NCI-H1436 treated with DMSO at 0.1 percent for 48 hours (cell line): ENCODE measurements around the gene CCR5AS.
"Not testable (repeated sequence)": the region's sequence is repeated elsewhere in the genome, so short reads cannot be mapped to it uniquely, and the experiment has no call there.

ENCODE experiments used
- DNase-seq: peaks from one replicate; lab custom pipeline; 2025; lab: John Stamatoyannopoulos, UW

CCR5AS gene

DNA sequence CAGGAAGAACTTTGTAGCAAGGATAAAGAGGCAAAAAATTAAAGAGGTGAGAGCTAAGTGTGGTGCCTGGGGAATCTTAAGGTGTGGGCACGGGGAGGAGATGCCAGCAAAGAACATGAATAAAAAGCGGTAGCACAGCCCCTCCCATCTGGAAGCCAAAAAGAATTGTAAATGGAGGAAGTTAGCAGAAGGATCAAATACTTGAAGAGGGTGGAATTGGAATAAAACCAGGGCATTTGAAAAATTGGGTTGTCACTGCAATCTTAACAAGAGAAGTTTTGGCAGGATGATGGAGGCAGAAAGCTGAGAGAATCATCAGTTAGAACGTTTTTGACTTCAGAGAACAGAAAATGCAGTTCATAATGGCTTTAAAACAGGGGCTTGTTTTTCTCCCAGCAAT, 50.6 kb downstream of the CCR5AS start:
- no peak for DNase-seq

DNA sequence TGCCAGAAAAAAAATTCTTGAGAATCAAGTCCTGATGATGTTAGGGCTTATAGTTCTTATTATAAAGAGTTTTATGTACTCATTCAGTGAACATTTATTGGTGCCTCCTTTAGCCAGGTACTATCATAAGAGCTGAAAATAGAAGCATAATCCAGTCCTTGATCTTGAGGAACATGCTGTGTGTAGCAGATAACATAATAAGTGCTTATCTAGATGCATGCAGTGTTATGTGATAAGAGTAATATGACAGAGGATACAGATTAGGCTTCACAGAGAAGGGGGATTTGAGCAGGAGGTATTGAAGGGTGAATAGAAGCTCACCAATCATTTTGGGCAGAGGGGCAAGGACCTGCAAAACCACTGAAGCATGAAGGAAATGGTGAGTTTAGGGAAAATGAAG, 51.9 kb downstream of the CCR5AS start:
- DNase-seq = no peak

GRCh38 chr3:46354478-46354877, 52.4 kb downstream of the CCR5AS start:
- no peak for DNase-seq

DNA sequence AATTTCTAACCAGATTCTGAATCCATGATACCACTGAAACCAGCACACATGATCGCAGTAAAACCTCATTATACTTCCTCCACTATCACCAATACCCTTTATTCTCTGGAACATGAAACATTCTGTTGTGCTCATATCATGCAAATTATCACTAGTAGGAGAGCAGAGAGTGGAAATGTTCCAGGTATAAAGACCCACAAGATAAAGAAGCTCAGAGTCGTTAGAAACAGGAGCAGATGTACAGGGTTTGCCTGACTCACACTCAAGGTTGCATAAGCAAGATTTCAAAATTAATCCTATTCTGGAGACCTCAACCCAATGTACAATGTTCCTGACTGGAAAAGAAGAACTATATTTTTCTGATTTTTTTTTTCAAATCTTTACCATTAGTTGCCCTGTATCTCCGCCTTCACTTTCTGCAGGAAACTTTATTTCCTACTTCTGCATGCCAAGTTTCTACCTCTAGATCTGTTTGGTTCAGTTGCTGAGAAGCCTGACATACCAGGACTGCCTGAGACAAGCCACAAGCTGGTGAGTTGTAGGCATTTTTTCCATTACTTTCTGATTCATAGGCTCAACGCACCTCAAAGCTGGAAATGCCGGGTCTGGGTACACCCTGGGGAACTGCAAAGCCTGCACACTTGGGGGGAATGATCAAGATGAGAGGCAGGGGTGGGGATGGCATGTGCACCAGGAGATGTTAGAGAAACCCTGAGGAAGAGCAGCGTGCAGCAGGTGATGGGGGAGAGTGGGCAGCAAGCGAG, 53.0 kb downstream of the CCR5AS start, which contains the start of gene CCR2:
TSS of gene CCR2 (plus strand) at position 465 of the 764 bp plus-strand sequence. CDS start 3,417 bp downstream, outside the sequence.
- DNase-seq = no peak

DNA sequence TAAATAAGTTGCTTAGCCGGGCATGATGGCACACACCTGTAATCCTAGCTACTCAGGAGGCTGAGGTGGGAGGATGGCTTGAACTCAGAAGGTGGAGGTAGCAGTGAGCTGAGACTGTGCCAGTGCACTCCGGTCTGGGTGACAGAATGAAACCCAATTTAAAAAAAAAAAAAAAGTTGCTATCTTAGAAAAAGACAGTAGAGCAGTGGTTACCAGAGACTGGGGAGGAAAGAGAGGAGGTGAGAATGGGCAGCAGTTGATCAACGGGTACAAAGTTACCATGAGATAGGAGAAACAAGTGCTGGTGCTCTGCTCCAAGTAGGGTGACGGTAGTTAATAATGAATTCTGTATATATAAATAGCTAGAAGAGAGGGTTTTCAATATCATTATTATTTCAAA, 53.8 kb downstream of the CCR5AS start:
- no peak for DNase-seq

DNA sequence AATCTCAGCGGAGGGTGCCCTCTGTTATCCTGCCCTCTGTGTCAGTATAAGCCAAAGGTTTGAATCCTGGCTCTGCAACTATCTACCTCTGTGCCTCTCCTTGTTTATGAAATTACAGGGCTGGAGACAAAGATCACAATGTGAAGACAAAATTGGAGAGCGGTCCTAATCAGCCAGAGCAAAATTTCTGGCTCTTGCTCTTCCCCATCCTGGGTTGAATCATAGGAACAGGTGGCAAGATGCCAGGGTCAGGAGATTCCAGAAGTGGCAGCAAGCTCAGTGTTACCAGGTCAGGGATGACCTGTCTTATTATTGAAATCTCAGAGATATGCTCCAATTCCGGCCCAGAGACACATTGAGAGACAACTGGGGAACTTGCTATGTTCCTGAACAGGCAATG, 55.2 kb downstream of the CCR5AS start:
- no peak for DNase-seq

DNA sequence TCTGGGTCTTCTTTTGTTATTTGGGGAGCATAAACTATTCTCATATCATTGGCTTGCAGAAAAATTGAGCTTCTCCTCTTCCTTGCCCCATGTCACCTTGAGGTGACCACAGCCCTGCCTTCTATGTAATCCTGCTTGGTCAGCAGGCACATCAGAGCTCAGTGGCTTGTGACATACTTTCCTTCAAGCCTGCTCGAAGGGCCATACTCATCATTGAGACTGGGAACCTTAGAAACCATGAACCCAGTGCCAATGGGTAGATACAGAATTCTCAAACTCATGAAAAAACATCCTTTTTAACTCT, 56.7 kb downstream of the CCR5AS start:
- DNase-seq = no peak

GRCh38 chr3:46349484-46350261, 57.2 kb downstream of the CCR5AS start:
- no peak for DNase-seq

- DNase-seq = no peak
These were observed 57.9 kb downstream of the CCR5AS start for GRCh38 chr3:46348823-46349482.

DNA sequence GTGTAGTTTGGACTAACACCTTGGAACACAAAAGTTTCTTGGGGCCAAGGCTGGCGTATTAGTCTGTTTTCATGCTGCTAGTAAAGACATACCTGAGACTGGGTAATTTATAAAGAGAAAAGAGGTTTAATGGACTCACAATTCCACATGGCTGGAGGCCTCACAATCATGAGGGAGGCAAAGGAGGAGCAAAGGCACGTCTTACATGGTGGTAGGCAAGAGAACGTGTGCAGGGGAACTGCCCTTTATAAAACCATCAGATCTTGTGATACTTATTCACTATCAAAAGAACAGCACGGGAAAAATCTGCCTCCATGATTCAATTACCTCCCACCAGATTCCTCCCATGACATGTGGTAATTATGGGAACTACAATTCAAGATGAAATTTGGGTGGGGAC, 62.4 kb downstream of the CCR5AS start:
- no peak for DNase-seq

DNA sequence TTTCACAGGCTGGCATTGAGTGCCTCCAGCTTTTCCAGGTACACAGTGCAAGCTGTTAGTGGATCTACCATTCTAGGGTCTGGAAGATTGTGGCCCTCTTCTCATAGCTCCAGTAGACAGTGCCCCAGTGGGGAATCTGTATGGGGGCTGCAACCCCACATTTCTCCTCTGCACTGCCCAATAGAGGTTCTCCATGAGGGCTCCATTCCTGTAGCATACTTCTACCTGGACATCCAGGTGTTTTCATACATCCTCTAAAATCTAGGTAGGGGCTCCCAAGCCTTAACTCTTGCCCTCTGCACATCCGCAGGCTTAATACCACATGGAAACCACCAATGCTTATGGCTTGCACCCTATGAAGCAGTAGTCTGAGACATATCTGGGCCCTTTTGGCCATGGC, 68.0 kb downstream of the CCR5AS start:
- no peak for DNase-seq

- DNase-seq = no peak
These were observed 69.0 kb downstream of the CCR5AS start for GRCh38 chr3:46337911-46338310.

DNA sequence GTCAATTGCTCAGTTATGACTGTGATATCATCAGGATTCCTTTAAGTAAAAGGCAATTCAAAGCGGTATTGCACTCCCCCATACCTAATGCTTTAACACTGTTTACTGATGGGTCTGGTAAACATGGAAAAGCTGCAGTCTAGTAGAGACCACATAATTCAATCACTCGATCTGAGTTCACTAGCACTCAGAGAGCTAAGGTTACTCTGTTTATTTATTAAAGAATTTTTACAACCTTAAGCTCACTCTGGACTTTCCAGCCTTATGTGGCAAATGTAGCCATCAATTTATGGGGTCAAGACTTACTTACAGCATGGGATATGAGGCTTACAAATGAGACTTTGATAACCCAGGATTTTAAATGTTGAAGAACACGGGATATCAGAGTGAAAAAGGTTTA, 71.3 kb downstream of the CCR5AS start:
- DNase-seq = no peak

DNA sequence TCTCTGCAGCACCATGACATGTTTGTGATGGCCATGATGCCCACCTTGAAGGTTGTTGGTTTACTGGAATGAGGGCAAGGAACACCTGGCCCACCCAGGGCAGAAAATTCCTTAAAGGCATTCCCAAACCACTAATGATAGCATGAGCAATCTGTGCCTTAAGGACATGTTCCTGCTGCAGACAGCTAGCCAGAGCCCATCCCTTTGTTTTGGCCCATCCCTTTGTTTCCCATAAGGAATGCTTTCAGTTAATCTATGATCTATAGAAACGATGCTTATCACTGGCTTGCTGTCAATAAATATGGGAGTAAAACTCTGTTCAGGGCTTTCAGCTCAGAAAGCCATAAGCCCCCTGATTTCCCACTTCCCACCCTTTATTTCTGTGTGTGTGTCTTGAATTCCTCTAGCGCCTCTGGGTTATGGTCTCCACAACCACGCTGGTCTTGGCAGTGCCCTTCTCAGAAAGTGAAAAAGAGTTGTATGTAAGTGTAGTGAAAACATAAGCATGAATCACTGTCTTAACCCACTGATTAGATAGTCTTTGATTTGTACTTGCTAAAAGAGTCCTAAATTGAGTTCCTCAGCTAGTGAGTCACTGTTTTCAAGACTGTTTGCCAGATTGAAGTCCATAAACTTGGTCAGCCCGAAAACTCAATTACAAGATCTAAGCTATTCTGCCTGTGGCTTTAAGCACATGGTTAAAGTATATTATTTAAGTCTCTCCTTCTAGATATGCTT, 72.0 kb downstream of the CCR5AS start:
- DNase-seq = no peak

- not testable (repeated sequence) for DNase-seq
These were observed 76.2 kb downstream of the CCR5AS start for GRCh38 chr3:46330676-46331075.

DNA sequence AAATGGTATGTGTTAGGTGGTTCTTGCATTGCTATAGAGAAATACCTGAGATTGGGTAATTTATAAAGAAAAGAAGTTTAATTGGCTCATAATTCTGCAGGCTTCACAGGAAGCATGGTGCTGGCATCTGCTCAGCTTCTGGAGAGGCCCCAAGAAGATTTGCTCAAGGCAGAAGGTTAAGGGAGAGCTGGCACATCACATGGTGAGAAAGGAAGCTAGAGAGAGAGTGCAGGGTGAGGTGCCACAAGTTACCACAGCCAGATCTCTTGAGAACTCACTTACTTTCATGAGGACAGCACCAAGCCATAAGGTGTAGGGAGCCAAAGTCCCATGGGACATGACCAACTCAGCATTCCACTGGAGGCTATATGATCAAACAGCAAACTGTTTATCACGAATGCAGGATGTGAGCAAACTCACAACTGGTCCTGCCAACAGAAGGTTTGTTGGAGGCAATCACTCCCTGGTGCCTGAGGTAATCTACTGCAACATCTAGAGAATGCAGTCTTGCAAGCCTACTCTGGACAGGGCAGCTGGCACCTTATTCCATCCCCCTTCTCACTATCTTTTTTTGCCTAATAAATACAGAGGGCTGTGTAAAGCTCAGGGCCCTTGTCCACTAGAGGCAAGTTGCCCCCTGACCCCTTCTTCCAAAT, 81.1 kb downstream of the CCR5AS start:
- no peak for DNase-seq

- no peak for DNase-seq
These were observed 82.8 kb downstream of the CCR5AS start for GRCh38 chr3:46324036-46324435.

- DNase-seq = no peak
These were observed 85.3 kb downstream of the CCR5AS start for GRCh38 chr3:46321461-46322104.

DNA sequence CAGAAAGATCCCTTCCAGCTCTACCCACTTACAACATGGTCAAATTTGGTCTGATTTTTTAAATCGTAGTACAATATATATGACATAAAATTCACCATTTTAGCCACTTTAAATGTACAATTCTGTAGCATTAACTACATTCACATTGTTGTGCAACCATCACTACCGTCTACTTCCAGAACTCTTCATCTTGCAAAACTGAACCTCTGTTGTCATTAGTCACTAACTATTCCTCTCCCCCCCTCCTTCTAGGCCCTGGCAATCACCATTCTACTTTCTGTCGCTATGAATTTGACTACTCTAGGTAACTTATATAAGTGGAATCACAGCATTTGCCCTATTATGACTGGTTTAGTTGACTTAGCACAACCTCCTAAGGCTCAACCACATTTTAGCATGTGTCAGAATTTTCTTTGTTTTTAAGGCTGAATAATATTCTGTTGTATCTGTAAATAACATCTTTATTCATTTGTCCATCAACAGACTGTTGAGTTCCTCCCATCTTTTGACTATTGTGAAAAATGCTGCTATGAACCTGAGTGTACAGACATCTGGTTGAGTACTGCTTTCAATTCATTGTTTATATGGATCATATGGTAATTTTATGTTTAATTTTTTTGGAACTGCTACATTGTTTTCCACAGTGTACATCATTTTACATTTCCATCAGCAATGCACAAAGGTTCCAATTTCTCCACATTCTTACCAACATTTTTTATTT, 88.5 kb downstream of the CCR5AS start:
- DNase-seq = no peak

GRCh38 chr3:46316206-46316605, 90.7 kb downstream of the CCR5AS start:
- no peak for DNase-seq

- DNase-seq = no peak
These were observed 92.3 kb downstream of the CCR5AS start for GRCh38 chr3:46314517-46314916.
